IgD-negative memory B cell (primary cell): ENCODE results near the gene NFIA. TPM values are rescaled to one million over a fixed set of nuclear protein-coding genes. Genes with fewer than 3 reads are reported as not detected.

ENCODE experiments used
- H3K27ac Mint-ChIP-seq, 3 donors: one replicate each; pipeline ENCODE4 v1.8.0; 2020 to 2022; ENCODE audit warnings: mild to moderate bottlenecking in 3 of 3, mixed read lengths in 3 of 3, moderate library complexity in 1 of 3
- H3K27me3 Mint-ChIP-seq: one replicate; pipeline ENCODE4 v1.8.0; 2021; ENCODE audit warnings: mixed read lengths
- H3K36me3 Mint-ChIP-seq: one replicate; pipeline ENCODE4 v1.8.0; 2020; ENCODE audit warnings: mild to moderate bottlenecking, mixed read lengths
- H3K4me1 Mint-ChIP-seq, 3 donors: one replicate each; pipeline ENCODE4 v1.8.0; 2020 to 2022; ENCODE audit warnings: mixed read lengths in 3 of 3, mild to moderate bottlenecking in 1 of 3
- H3K4me3 Mint-ChIP-seq, 4 donors: one replicate each; pipeline ENCODE4 v1.8.0; 2020 to 2022; ENCODE audit warnings: mild to moderate bottlenecking in 4 of 4, mixed read lengths in 4 of 4, moderate library complexity in 3 of 4
- H3K9me3 Mint-ChIP-seq, 3 donors: one replicate each; pipeline ENCODE4 v1.8.0; 2020 to 2021; ENCODE audit warnings: mixed read lengths in 3 of 3, mild to moderate bottlenecking in 1 of 3
- polyA plus RNA-seq: library from polyadenylated mRNA; unstranded; fragments of 300-500 nt; fragmentation: Illumina TruSeq; gene quantifications from one replicate; pipeline ENCODE4 v1.2.3, GENCODE V29; 2021

Gene NFIA
- polyA plus RNA-seq, 1 donor from 2014 or later: 0.93 TPM

DNA sequence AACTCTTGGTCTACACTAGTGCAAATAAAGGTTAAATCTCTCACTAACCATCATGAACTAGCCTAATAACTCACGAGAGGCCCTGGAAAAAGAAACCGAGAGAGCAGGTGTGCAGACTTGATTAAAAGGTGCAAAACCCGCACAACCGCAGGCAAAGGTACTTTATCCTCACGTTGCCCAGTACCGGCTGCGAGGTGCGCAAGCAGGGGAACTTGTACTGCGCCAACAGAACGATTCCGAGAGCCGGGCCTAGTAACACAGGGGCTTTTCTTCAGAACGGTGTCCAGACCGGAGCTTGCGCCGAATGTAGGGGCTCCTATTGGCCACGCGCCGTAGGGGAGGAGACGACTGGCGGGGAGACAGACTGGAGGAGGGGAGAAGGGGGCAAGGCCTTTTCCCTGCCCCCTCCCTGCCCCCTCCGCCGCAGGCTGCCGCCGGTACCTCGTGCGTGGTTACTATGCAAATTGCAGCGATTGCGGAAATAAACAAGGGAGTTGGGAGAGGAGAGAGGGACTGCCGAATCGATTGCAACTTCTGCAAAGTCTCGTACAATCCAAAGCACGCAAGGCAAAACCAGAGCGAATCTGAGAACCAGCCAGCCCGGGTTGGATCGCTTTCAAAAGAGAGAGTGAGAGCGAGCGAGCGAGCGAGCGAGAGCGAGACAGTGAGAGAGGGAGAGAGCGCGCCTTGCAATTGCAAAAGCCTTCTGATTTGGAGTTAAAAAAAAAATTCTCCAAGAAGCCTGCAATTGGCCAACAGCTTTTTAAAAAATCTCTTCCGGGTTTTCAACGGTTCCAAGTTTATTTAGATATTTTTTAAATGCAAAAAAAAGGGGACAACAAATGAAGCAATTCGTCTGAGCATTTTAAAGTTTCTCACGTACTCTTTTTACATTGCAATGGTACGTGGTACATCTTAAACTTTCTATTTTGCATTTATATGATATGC, 5.4 kb upstream of the NFIA start:
- peaks cover 0 to 4% (median 0%) of the 10 kb centered on the region in 3 donors for H3K9me3 Mint-ChIP-seq
- H3K27me3 Mint-ChIP-seq: peaks cover 31% of the 10 kb centered on the region
- no peaks in the 10 kb centered on the region for H3K36me3 Mint-ChIP-seq
- peak overlapping the region; percentile 88 to 99 (median 95) for H3K4me3 Mint-ChIP-seq
- H3K27ac Mint-ChIP-seq: peak overlapping the region; percentile 89 to 95 (median 94)
- peaks cover 23 to 28% (median 26%) of the 10 kb centered on the region in 3 donors for H3K4me1 Mint-ChIP-seq

DNA sequence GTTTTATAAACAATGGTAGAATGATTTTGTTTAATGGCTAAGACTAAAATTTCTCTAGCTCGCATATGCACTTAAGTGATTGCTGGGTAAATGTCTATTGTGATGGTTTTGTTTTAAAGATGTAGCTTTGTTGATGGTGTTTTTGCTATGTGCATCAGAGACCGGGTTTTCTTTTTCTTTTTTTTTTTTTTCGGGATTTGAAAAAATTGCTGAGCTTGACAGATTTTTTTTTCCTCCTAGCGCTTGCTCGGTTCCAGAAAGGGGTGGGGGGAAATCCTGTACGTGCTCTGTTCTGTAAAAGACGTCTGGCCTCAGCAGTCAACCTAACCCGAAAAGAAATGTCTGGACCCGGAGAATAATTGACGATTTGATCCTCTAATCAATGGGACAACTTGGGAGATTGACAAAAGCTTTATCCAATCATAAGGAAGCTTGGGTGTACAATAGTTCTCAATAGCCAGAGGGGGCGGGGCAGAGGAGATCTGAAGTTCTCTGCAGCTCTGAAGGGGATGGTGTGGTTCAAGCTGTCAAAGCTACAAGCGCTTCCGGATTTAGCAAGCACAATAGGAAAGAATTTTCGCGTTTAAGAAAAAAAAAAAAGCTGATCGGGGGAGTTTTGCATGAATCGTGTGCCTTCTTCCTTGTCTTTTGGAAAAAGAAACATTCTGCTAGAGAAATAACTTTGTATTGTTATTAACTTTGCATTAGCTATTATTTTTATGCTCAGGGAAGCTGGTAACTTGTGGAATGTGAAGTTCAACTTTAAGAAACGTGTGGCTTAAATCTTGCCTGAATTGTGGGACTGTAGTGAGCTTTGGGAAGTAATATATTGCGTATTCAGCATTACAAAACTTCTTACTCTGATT, 4.5 kb upstream of the NFIA start:
- H3K9me3 Mint-ChIP-seq: peaks cover 0 to 7% (median 0%) of the 10 kb centered on the region in 3 donors
- H3K4me3 Mint-ChIP-seq: peak overlapping the region; percentile 88 to 99 (median 95)
- H3K27ac Mint-ChIP-seq: peak overlapping the region in 2 of 3 donors; percentile 94 to 95
- peaks cover 34% of the 10 kb centered on the region for H3K27me3 Mint-ChIP-seq
- H3K4me1 Mint-ChIP-seq: peaks cover 25 to 28% (median 26%) of the 10 kb centered on the region in 3 donors
- H3K36me3 Mint-ChIP-seq: no peaks in the 10 kb centered on the region

DNA sequence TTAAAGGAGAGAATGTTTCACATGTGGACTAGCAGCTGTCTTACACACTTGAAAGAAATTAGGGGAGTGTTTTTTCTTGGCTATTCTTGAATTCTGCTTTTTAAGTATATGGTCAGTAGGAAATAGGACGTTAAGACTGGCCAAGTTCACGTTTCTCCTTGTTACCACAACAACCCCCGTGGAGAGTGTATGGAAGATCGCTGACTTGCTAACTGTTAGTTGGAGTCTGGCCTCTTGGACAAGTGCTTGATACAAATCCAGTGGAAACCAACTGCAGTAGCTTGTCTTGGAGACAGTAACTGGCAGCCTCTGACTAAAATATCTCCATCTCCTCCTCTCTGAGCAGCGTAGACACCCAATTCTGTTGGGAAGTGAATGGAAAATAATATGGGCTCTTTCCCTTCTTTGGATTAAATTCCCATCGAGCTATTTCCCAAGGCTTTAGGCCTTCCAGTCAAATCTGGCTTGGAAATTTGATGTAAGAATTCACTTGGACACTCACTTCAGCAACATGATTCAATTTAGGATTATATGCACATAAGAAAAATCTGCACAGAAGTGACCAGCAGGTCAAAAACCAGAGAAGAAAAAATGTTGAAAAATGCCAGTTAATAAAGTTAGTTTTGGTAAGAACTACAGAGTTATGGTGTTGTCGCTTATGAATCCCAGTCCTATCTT, 3.6 kb upstream of the NFIA start:
- Mint-ChIP-seq H3K4me3 (peak overlapping the region in 2 of 4 donors; percentile 94 to 96), H3K27me3 (peaks cover 35% of the 10 kb centered on the region)

DNA sequence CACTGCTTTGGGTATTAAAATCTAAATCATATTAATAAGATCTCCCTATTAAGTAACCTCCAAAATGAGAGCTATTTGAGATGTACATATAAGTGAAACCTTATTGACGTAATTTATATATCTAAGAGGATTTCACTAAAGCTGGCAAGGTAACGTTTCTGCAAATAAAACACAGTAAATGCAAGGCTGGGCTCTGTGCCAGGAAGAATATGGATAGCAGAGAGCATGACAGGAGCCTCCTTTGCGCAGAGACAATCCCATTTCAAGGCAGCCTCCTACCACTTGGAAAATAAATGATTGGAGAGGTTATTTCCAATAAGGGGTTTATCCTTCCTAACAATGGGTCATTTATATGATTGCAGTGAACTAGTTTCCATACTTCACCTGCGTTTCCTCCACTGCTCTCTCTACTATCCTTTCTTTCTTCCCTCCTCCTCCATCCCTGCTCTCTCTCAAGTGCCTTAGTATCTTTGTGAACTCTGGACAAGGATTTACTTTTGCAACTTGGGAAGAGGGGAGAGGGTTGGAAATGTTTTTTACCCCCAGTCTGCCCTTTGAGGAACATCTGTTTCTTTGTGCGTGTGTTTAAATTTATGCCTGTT, 3.0 kb upstream of the NFIA start:
- peaks cover 0 to 7% (median 0%) of the 10 kb centered on the region in 3 donors for H3K9me3 Mint-ChIP-seq
- H3K27me3 Mint-ChIP-seq: peaks cover 39% of the 10 kb centered on the region
- H3K4me1 Mint-ChIP-seq: peaks cover 24 to 36% (median 29%) of the 10 kb centered on the region in 3 donors
- H3K4me3 Mint-ChIP-seq: peak overlapping the region in 2 of 4 donors; percentile 46 to 94
- H3K36me3 Mint-ChIP-seq: no peaks in the 10 kb centered on the region
- peak overlapping the region in 1 of 3 donors; percentile 94 for H3K27ac Mint-ChIP-seq

More for the DNA sequence above, 3.6 kb upstream of the NFIA start:
- Mint-ChIP-seq H3K27ac (peak overlapping the region in 1 of 3 donors; percentile 94), H3K9me3 (peaks cover 0 to 7% (median 0%) of the 10 kb centered on the region in 3 donors), H3K4me1 (peaks cover 25 to 30% (median 26%) of the 10 kb centered on the region in 3 donors), H3K36me3 (no peaks in the 10 kb centered on the region)

DNA sequence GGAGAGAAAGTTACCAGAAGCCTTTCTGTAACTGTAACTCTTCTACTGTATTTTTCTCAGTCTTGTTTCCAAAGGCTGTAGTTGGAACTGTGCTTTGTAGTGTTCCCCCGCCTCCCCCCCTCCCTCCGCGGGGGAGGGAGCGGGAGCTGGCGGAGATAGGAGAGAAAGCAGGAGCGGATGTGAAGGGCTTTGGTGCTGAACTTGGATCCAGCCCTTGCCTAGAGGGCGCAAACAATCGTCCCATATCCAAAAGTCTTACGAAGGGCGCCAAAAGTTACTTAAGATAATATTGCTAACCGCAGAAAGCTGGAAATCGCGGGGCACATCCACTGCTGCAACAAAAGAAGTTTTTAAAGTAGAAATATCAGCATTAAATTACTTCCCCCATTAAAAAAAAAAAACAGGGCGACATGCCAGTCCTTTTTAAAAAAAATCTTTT, 2.4 kb upstream of the NFIA start:
- Mint-ChIP-seq H3K4me3 (peak overlapping the region in 2 of 4 donors; percentile 56 to 94), H3K27me3 (peaks cover 39% of the 10 kb centered on the region), H3K27ac (peak overlapping the region in 2 of 3 donors; percentile 59 to 94), H3K9me3 (peaks cover 0 to 7% (median 0%) of the 10 kb centered on the region in 3 donors), H3K36me3 (no peaks in the 10 kb centered on the region), H3K4me1 (peaks cover 24 to 37% (median 29%) of the 10 kb centered on the region in 3 donors)

GRCh38 chr1:61080413-61081143, 1.8 kb upstream of the NFIA start:
- peak overlapping the region; percentile 33 to 80 (median 78) for H3K27ac Mint-ChIP-seq
- peaks cover 42% of the 10 kb centered on the region for H3K27me3 Mint-ChIP-seq
- H3K4me1 Mint-ChIP-seq: peaks cover 24 to 37% (median 29%) of the 10 kb centered on the region in 3 donors
- peaks cover 0 to 7% (median 0%) of the 10 kb centered on the region in 3 donors for H3K9me3 Mint-ChIP-seq
- peak overlapping the region in 3 of 4 donors; percentile 54 to 94 (median 58) for H3K4me3 Mint-ChIP-seq
- H3K36me3 Mint-ChIP-seq: no peaks in the 10 kb centered on the region

DNA sequence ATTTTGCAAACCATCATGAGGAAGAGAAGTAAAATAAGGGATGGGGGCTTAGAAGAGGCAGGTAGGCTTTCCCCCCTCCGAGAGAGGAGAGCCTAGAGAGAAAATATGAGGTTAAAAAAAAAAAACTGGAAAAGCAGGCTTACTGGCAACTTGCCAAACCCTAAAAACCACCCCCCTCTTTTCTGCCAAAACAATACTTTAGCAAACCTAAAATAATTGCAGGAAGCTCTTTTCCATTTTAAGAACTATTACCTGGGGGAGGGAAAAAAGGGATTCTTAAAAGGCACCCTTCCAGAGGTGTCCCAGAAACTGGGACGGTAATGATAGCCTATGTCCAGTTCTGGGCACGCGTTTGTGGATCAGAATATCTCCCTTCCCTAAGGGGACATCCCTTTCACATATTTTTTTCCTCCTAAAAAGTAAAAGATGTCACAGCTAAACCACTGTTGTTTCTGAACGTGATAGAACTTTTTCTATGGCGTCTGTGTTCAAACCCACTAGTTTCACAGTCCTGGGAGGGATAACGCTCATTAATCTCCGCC, 1.1 kb upstream of the NFIA start:
- H3K9me3 Mint-ChIP-seq: peaks cover 0 to 7% (median 0%) of the 10 kb centered on the region in 3 donors
- H3K27me3 Mint-ChIP-seq: peaks cover 44% of the 10 kb centered on the region
- H3K36me3 Mint-ChIP-seq: no peaks in the 10 kb centered on the region
- H3K4me3 Mint-ChIP-seq: peak overlapping the region; percentile 71 to 94 (median 82)
- peaks cover 23 to 36% (median 27%) of the 10 kb centered on the region in 3 donors for H3K4me1 Mint-ChIP-seq
- peak overlapping the region; percentile 33 to 78 (median 78) for H3K27ac Mint-ChIP-seq

DNA sequence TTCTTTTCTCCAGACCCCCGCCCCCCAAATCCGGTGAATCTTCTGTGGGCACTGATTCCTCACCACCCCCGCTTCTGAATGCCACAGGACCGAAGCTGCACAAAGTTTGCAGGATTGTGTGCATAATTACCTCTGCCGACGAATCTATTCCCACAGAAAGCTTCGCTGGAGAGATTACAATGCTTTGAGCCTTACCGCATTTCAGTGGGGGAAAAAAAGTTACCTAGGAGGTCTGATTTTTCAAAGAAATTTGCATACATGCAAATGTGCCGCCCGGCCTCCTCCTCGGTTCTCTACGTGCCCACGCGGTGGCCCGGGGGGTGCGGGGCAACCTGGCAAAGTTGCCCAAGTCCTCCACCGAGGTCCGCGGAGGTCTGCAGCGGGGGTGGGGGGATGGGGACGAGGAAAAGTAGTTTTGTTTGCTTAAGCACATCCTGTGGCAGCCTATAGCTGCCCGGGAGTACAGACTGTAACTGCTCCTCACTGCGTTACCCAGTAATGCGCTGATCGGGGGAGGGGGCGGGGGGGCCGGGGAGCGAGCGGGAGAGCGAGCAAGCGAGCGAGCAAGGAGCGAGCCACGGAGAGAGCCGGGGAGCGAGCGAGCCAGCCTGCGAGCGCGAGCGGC, 563 bp upstream of the NFIA start:
- peaks cover 44% of the 10 kb centered on the region for H3K27me3 Mint-ChIP-seq
- peak overlapping the region; percentile 33 to 78 (median 78) for H3K27ac Mint-ChIP-seq
- H3K9me3 Mint-ChIP-seq: peaks cover 0 to 7% (median 0%) of the 10 kb centered on the region in 3 donors
- H3K4me1 Mint-ChIP-seq: peaks cover 17 to 30% (median 21%) of the 10 kb centered on the region in 3 donors
- H3K36me3 Mint-ChIP-seq: no peaks in the 10 kb centered on the region
- H3K4me3 Mint-ChIP-seq: peak overlapping the region; percentile 70 to 83 (median 76)

DNA sequence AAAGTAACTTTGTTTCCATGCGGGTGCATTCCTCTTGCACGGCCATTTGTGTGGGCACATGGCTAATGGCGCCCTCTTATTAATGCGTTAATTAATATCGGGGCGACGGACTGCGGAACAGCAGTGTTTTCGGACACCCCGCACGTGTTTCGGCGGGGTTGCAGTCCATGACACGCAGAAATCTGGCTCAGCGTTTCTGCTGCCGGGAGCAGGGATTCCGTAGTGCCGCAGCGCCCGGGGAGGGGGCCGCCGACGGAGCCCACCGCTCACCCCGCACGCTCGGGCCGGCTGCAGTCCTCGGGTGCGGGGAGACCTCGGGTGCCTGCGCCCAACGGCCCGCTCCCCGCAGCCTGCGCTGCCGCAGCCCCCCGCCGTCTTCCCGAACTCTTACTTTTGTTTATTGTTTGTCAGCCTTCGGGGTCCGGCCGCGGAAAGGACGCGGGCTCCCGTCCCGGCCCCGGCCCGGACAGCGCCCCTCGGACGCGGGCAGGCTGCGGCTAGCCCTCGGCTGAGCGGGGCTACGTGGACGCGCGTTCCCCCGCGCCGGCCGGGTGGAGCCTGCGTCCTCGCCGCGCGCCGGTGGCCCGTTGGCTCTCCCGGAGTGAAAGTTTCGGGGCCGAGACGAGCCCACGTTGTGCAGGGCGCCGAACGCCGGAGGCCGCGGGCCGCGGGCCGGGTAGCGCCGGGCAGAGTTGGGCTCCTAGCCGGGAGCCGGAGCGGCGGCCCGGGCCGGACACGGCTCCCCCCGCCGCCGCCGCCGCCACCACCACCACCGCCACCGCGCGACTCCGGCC, 849 bp downstream of the NFIA start:
- peaks cover 40% of the 10 kb centered on the region for H3K27me3 Mint-ChIP-seq
- H3K27ac Mint-ChIP-seq: peak overlapping the region in 1 of 3 donors; percentile 46

GRCh38 chr1:61083807-61084440, 1.6 kb downstream of the NFIA start:
- peak overlapping the region; percentile 74 to 96 (median 90) for H3K4me3 Mint-ChIP-seq
- no peaks in the 10 kb centered on the region for H3K36me3 Mint-ChIP-seq
- peaks cover 11 to 17% (median 16%) of the 10 kb centered on the region in 3 donors for H3K4me1 Mint-ChIP-seq
- peaks cover 0 to 7% (median 4%) of the 10 kb centered on the region in 3 donors for H3K9me3 Mint-ChIP-seq
- H3K27me3 Mint-ChIP-seq: peaks cover 32% of the 10 kb centered on the region
- H3K27ac Mint-ChIP-seq: peak overlapping the region in 2 of 3 donors; percentile 46 to 65

More for the DNA sequence above, 849 bp downstream of the NFIA start:
- Mint-ChIP-seq H3K4me1 (peaks cover 11 to 20% (median 17%) of the 10 kb centered on the region in 3 donors), H3K9me3 (peaks cover 0 to 7% (median 4%) of the 10 kb centered on the region in 3 donors), H3K36me3 (no peaks in the 10 kb centered on the region), H3K4me3 (peak overlapping the region; percentile 77 to 96 (median 90))

GRCh38 chr1:61084491-61085031, 2.2 kb downstream of the NFIA start:
- H3K27ac Mint-ChIP-seq: peak overlapping the region in 2 of 3 donors; percentile 46 to 65
- H3K27me3 Mint-ChIP-seq: peaks cover 27% of the 10 kb centered on the region

More at GRCh38 chr1:61084491-61085031, 2.2 kb downstream of the NFIA start:
- peaks cover 0 to 5% (median 4%) of the 10 kb centered on the region in 3 donors for H3K9me3 Mint-ChIP-seq
- H3K36me3 Mint-ChIP-seq: no peaks in the 10 kb centered on the region
- peaks cover 10 to 17% (median 16%) of the 10 kb centered on the region in 3 donors for H3K4me1 Mint-ChIP-seq
- peak overlapping the region in 2 of 4 donors; percentile 74 to 87 for H3K4me3 Mint-ChIP-seq
